Right lobe of liver (tissue), 6 donors: Measurements from ENCODE around the gene GUCA2A. TPM values are rescaled to one million over a fixed set of nuclear protein-coding genes. Genes with fewer than 3 reads are reported as not detected.

Experiments used
- ATAC-seq, 4 donors: fragments of 200-7000 bp; cut with Tn5 transposase; one replicate each; pipeline ENCODE4 v1.9.1; 2020; ENCODE audit warnings: mild to moderate bottlenecking in 4 of 4, moderate library complexity in 4 of 4
- DNase-seq, 3 donors: peaks; one replicate each; pipeline ENCODE4 v3.0.0-alpha.2; 2020
- H3K27ac ChIP-seq, 3 donors: fragments of 200-600 bp; one replicate each; pipeline ENCODE4 v1.8.0; 2022
- H3K27me3 ChIP-seq, 2 donors: fragments of 200-600 bp; one replicate each; pipeline ENCODE4 v1.8.0; 2022
- H3K36me3 ChIP-seq, 4 donors: fragments of 200-600 bp; sonication (generic) in 1 of 4; one replicate each; pipeline versions ENCODE4 v1.5.1 to v1.8.0; 2017 to 2022; ENCODE audit warnings: control low read depth in 1 of 4
- H3K4me1 ChIP-seq, 4 donors: fragments of 200-600 bp; sonication (generic) in 1 of 4; one replicate each; pipeline versions ENCODE4 v1.5.1 to v1.8.0; 2017 to 2022; ENCODE audit warnings: control low read depth in 1 of 4
- H3K4me3 ChIP-seq, 3 donors: fragments of 200-600 bp; one replicate each; pipeline ENCODE4 v1.8.0; 2022
- H3K9me3 ChIP-seq, 4 donors: fragments of 200-600 bp; sonication (generic) in 1 of 4; one replicate each; pipeline versions ENCODE4 v1.5.1 to v1.8.0; 2017 to 2022; ENCODE audit warnings: control low read depth in 1 of 4
- POLR2A ChIP-seq: fragments of 450-650 bp; IDR thresholded peaks from one replicate; pipeline ENCODE4 v1.6.1; 2017; ENCODE audit warnings: antibody characterized with exemption, mild to moderate bottlenecking
- WGBS: methylation state at CpG from one replicate; pipeline ENCODE4 v1.1.6; 2018; ENCODE audit warnings: low coverage, low lambda C conversion rate; ENCODE audit not compliant: insufficient coverage; ENCODE audit errors: missing lambda C conversion rate; 5-methylcytosine and 5-hydroxymethylcytosine counted together
- intact Hi-C, 2 donors: fragments of 100-400 bp; cut with DNase I; formaldehyde crosslinking; loops; one replicate each; pipeline versions ENCODE4 v1.11.2 to v1.14.1; 2022
- total RNA-seq, 6 experiments: library from RNA; depleted of rRNA in 2 of 6; stranded (reverse); fragments of >200 nt in 2 of 6; fragmentation: NEBNext Ultra II Directional in 3 of 6; extraction: Animal tissue kit (Norgen Biotek cat#: 25700) in 3 of 6; gene quantifications; one replicate each; pipeline versions ENCODE4 v1.1.0 to v1.2.4, GENCODE V29; 2016 to 2023
- TF ChIP-seq, protein P1 (sequence below), 4 donors: fragments of 200-600 bp in 3 of 4; fragments of 450-650 bp in 1 of 4; IDR thresholded peaks; one replicate each; pipeline versions ENCODE4 v1.5.1 to v1.8.0; 2016 to 2022; ENCODE audit warnings: antibody characterized with exemption in 4 of 4, mild to moderate bottlenecking in 2 of 4
- donor health status: DM: no; HTN: yes; CAD: no.
- donor health status: DM: no; HTN: no; CAD: no.
- donor health status: DM: no; HTN: no; CAD: no.
- donor health status: DM: no; HTN: yes; CAD: no.
- donor health status: DM: no; HTN: yes; CAD: no.

Gene GUCA2A
- total RNA-seq, 6 experiments from 2014 or later = not detected

DNA sequence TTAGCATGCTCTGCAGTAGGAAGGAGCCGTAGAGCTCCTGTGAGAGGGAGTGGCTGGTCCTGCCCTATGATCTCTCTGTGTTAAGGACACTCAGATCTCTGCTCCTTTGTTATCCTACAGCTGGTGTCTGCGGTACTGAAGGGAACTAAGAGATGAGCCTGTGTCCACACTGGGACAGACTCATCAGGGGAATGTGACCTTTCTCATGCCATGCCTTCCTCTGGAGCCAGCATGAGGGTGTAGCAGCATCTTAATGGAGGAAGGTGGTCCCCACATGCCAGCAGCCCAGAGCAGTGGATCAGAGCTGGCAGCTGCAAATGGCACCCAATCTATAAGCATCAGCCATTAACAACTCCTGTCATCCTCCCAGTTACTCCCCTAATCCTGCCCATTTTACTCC is 36.0 kb downstream of the GUCA2A start:
- no peak for ATAC-seq
- Histone ChIP-seq H3K4me1 (no peaks in the 10 kb centered on the region), H3K27me3 (no peaks in the 10 kb centered on the region), H3K9me3 (no peaks in the 10 kb centered on the region), H3K36me3 (no peaks in the 10 kb centered on the region), H3K27ac (no peak overlapping the region), H3K4me3 (no peak overlapping the region)
- no peak for DNase-seq
- 50% methylated on average over 2 of the region's 2 CpGs for WGBS
- no peak for TF ChIP-seq POLR2A
- TF ChIP-seq, protein P1, sequence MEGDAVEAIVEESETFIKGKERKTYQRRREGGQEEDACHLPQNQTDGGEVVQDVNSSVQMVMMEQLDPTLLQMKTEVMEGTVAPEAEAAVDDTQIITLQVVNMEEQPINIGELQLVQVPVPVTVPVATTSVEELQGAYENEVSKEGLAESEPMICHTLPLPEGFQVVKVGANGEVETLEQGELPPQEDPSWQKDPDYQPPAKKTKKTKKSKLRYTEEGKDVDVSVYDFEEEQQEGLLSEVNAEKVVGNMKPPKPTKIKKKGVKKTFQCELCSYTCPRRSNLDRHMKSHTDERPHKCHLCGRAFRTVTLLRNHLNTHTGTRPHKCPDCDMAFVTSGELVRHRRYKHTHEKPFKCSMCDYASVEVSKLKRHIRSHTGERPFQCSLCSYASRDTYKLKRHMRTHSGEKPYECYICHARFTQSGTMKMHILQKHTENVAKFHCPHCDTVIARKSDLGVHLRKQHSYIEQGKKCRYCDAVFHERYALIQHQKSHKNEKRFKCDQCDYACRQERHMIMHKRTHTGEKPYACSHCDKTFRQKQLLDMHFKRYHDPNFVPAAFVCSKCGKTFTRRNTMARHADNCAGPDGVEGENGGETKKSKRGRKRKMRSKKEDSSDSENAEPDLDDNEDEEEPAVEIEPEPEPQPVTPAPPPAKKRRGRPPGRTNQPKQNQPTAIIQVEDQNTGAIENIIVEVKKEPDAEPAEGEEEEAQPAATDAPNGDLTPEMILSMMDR (IDR thresholded peaks at IDR 0.05) = no peak
- intact Hi-C loops = no loop called here

DNA sequence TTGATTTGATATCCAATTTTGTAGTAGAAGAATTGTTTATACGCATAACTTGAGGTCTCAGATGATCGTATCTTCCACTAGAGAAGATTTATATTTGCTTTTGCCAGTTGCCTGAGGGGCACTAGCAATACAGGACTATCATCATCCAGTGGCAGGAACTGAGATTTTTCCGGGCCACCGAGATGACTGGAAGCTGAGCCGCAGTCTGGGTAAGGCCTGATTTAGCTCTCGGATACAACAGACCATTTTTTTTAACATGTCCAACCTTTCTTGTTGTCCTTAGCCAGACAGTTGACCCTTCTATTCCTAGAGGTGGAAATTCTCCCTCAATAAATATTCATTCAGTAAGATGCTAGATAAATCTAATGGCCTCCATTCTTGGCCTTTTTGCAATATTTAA is 36.8 kb downstream of the GUCA2A start:
- intact Hi-C loops = no loop called here
- Histone ChIP-seq H3K27ac (no peak overlapping the region), H3K27me3 (no peaks in the 10 kb centered on the region), H3K4me3 (no peak overlapping the region), H3K9me3 (no peaks in the 10 kb centered on the region), H3K4me1 (no peaks in the 10 kb centered on the region), H3K36me3 (no peaks in the 10 kb centered on the region)
- TF ChIP-seq, protein P1 (IDR thresholded peaks at IDR 0.05) = no peak
- no peak for TF ChIP-seq POLR2A
- ATAC-seq = no peak
- DNase-seq = no peak
- 93% methylated on average over 6 of the region's 6 CpGs for WGBS

GRCh38 chr1:42125552-42125951 is 39.0 kb downstream of the GUCA2A start:
- H3K27ac ChIP-seq = no peak overlapping the region
- H3K36me3 ChIP-seq = no peaks in the 10 kb centered on the region
- TF ChIP-seq POLR2A = no peak
- TF ChIP-seq, protein P1 (IDR thresholded peaks at IDR 0.05) = no peak
- no peak overlapping the region for H3K4me3 ChIP-seq
- no peaks in the 10 kb centered on the region for H3K27me3 ChIP-seq
- no peaks in the 10 kb centered on the region for H3K9me3 ChIP-seq
- WGBS = 87% methylated on average over 1 of the region's 1 CpG
- ATAC-seq = no peak
- no peak for DNase-seq
- intact Hi-C loops = no loop called here
- H3K4me1 ChIP-seq = no peaks in the 10 kb centered on the region

GRCh38 chr1:42122408-42122807 is 42.1 kb downstream of the GUCA2A start:
- H3K27ac ChIP-seq = no peak overlapping the region
- WGBS = 96% methylated on average over 3 of the region's 3 CpGs
- DNase-seq (no peak), ATAC-seq (no peak)
- H3K36me3 ChIP-seq = no peaks in the 10 kb centered on the region
- no peaks in the 10 kb centered on the region for H3K9me3 ChIP-seq
- no peaks in the 10 kb centered on the region for H3K4me1 ChIP-seq
- no peak overlapping the region for H3K4me3 ChIP-seq
- no peaks in the 10 kb centered on the region for H3K27me3 ChIP-seq
- no peak for TF ChIP-seq POLR2A
- TF ChIP-seq, protein P1 (IDR thresholded peaks at IDR 0.05) = no peak
- intact Hi-C loops = no loop called here

GRCh38 chr1:42118125-42118524 is 46.4 kb downstream of the GUCA2A start:
- intact Hi-C loops = no loop called here

More at GRCh38 chr1:42118125-42118524, 46.4 kb downstream of the GUCA2A start:
- DNase-seq (no peak), ATAC-seq (no peak)
- 50% methylated on average over 1 of the region's 1 CpG for WGBS
- Histone ChIP-seq H3K4me3 (no peak overlapping the region), H3K27me3 (no peaks in the 10 kb centered on the region), H3K36me3 (no peaks in the 10 kb centered on the region), H3K27ac (no peak overlapping the region), H3K9me3 (no peaks in the 10 kb centered on the region), H3K4me1 (no peaks in the 10 kb centered on the region)
- no peak for TF ChIP-seq POLR2A
- TF ChIP-seq, protein P1 (IDR thresholded peaks at IDR 0.05) = no peak
